Esophagus muscularis mucosa (tissue), 4 donors: ENCODE measurements around the gene THRA. TPM values are rescaled to one million over a fixed set of nuclear protein-coding genes. Genes with fewer than 3 reads are reported as not detected.
A peak's percentile ranks its signal among the peaks of the same experiment; 100 is the strongest.

Experiments used
- DNase-seq: peaks from one replicate; pipeline ENCODE4 v3.0.0-alpha.2; 2017; ENCODE audit errors: extremely low spot score
- H3K27ac ChIP-seq, 4 donors: fragments of 200-600 bp; sonication (generic); replicated peaks in 1 of 4; 1 replicate in 3 of 4; 2 replicates in 1 of 4; pipeline ENCODE4 v1.5.1; 2016 to 2019; ENCODE audit warnings: mild to moderate bottlenecking in 1 of 4
- H3K27me3 ChIP-seq, 4 donors: fragments of 200-600 bp; sonication (generic); one replicate each; pipeline versions ENCODE4 v1.5.1 to v1.6.0; 2016 to 2019
- H3K36me3 ChIP-seq, 4 donors: fragments of 200-600 bp; sonication (generic); one replicate each; pipeline ENCODE4 v1.5.1; 2016 to 2019
- H3K4me1 ChIP-seq, 4 donors: fragments of 200-600 bp; sonication (generic); one replicate each; pipeline ENCODE4 v1.5.1; 2016 to 2019
- H3K4me3 ChIP-seq, 4 donors: fragments of 200-600 bp; sonication (generic); 1 replicate in 2 of 4; 2 replicates in 2 of 4; pipeline ENCODE4 v1.5.1; 2016 to 2019; ENCODE audit warnings: mild to moderate bottlenecking in 4 of 4, moderate library complexity in 1 of 4
- H3K9me3 ChIP-seq, 4 donors: fragments of 200-600 bp; sonication (generic); 1 replicate in 3 of 4; 2 replicates in 1 of 4; pipeline ENCODE4 v1.5.1; 2016 to 2019
- CTCF ChIP-seq, 3 experiments: fragments of 200-600 bp in 2 of 3; fragments of 450-650 bp in 1 of 3; sonication (generic) in 2 of 3; IDR thresholded peaks; one replicate each; pipeline ENCODE4 v1.5.1; 2017 to 2019; ENCODE audit warnings: antibody characterized with exemption in 3 of 3, mild to moderate bottlenecking in 2 of 3, moderate library complexity in 1 of 3
- EP300 ChIP-seq: sonication (generic); formaldehyde crosslinking; IDR thresholded peaks from one replicate; pipeline ENCODE4 v1.6.1; 2017; ENCODE audit warnings: antibody characterized with exemption
- POLR2A ChIP-seq: fragments of 450-650 bp; IDR thresholded peaks from one replicate; pipeline ENCODE4 v1.6.1; 2017; ENCODE audit warnings: antibody characterized with exemption, moderate library complexity, mild to moderate bottlenecking, low read depth
- POLR2AphosphoS5 ChIP-seq, 2 donors: sonication (generic); formaldehyde crosslinking; IDR thresholded peaks; one replicate each; pipeline ENCODE4 v1.6.1; 2017; ENCODE audit warnings: antibody characterized with exemption in 2 of 2
- WGBS: methylation state at CpG from one replicate; pipeline ENCODE4 v1.1.5; 2018; 5-methylcytosine and 5-hydroxymethylcytosine counted together
- intact Hi-C: fragments of 100-400 bp; cut with DNase I; formaldehyde crosslinking; loops from one replicate; pipeline ENCODE4 v1.15.1; 2023
- total RNA-seq, 4 donors: library from RNA; depleted of rRNA; stranded (reverse); fragments of >200 nt; gene quantifications; one replicate each; pipeline versions ENCODE4 v1.1.0 to v1.2.1, GENCODE V29; 2016

THRA gene, protein sequence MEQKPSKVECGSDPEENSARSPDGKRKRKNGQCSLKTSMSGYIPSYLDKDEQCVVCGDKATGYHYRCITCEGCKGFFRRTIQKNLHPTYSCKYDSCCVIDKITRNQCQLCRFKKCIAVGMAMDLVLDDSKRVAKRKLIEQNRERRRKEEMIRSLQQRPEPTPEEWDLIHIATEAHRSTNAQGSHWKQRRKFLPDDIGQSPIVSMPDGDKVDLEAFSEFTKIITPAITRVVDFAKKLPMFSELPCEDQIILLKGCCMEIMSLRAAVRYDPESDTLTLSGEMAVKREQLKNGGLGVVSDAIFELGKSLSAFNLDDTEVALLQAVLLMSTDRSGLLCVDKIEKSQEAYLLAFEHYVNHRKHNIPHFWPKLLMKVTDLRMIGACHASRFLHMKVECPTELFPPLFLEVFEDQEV
- total RNA-seq = 100 to 1,000 TPM in 2 of 4 donors, 10 to 100 TPM in 2; 69.7 to 112 (median 85.2) TPM

DNA sequence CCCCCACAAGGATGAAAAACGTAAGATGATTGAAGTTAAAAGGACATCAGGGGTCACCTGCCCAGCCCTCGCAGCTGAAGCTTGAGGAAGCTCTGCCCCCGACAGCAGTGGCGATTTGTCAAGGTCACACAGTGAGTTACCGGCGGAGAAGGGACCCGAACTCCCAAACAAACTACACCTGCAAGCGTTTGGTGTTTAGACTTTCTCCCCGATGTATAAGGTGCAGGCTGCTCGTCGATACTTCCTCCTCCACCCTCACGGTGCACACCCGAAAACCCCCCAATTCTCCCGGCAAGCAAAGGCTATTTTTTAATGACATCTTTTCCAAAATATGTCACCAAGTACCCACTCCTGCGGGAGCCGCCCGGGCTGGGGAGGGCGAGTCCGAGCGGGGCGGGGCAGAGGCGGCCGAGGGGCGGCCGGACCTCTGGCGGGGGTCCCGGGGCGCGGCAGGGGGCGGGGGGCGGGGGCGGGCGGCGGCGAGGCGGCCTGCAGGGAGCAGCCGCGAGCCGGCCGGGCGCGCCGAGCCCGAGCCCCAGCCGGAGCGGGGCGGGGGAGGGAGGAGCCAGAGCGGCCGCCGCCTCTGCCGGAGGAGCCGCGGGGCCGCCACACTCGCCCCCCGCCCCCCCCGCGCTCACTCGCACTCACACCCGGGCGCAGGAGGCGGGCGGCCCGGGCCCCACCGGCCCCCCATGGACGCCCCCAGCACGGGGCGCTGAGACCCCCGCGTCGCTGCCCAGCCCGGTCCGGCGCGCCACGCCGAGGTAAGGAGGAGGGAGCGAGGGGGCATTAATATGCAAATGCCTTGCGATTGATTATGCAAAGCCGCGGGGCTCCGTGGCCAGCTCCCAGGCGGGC, at the start of gene THRA:
Gene THRA (plus strand): TSS at position 637 of the 858 bp plus-strand sequence. CDS start 11,524 bp downstream, outside the sequence.
- Histone ChIP-seq H3K27me3 (no peaks in the 10 kb centered on the region), H3K4me3 (peak within 1 kb of the TSS; percentile 69 to 100 (median 100)), H3K36me3 (no peaks in the 10 kb centered on the region), H3K9me3 (no peaks in the 10 kb centered on the region), H3K4me1 (peaks cover 53 to 89% (median 73%) of the 10 kb centered on the region in 4 donors), H3K27ac (peak within 1 kb of the TSS; percentile 91 to 99 (median 99))
- 1% methylated on average over 14 of the region's 83 CpGs for whole genome bisulfite sequencing
- peak; percentile 94 for DNase-seq
- intact Hi-C loops = no loop called here
- no peak for TF ChIP-seq POLR2AphosphoS5 (IDR thresholded peaks at IDR 0.05)
- TF ChIP-seq EP300 = no peak
- no peak for TF ChIP-seq POLR2A
- TF ChIP-seq CTCF (IDR thresholded peaks at IDR 0.05) = peak in 2 of 3 experiments; percentile 20 to 29

- intact Hi-C loops = no loop called here
- H3K36me3 ChIP-seq = peaks cover 0 to 7% (median 4%) of the 10 kb centered on the region in 4 donors
- no peak for TF ChIP-seq EP300
- no peak for TF ChIP-seq CTCF (IDR thresholded peaks at IDR 0.05)
- TF ChIP-seq POLR2A = no peak
- no peak for TF ChIP-seq POLR2AphosphoS5 (IDR thresholded peaks at IDR 0.05)
- peaks cover 39 to 58% (median 51%) of the 10 kb centered on the region in 4 donors for H3K4me1 ChIP-seq
- WGBS = 64% methylated on average over 9 of the region's 18 CpGs
- DNase-seq = no peak
- no peaks in the 10 kb centered on the region for H3K27me3 ChIP-seq
- no peaks in the 10 kb centered on the region for H3K9me3 ChIP-seq
- no peak overlapping the region for H3K4me3 ChIP-seq
- H3K27ac ChIP-seq = peak overlapping the region; percentile 28 to 62 (median 39)
These were observed 48.3 kb upstream of the THRA start for GRCh38 chr17:40014375-40014980.

DNA sequence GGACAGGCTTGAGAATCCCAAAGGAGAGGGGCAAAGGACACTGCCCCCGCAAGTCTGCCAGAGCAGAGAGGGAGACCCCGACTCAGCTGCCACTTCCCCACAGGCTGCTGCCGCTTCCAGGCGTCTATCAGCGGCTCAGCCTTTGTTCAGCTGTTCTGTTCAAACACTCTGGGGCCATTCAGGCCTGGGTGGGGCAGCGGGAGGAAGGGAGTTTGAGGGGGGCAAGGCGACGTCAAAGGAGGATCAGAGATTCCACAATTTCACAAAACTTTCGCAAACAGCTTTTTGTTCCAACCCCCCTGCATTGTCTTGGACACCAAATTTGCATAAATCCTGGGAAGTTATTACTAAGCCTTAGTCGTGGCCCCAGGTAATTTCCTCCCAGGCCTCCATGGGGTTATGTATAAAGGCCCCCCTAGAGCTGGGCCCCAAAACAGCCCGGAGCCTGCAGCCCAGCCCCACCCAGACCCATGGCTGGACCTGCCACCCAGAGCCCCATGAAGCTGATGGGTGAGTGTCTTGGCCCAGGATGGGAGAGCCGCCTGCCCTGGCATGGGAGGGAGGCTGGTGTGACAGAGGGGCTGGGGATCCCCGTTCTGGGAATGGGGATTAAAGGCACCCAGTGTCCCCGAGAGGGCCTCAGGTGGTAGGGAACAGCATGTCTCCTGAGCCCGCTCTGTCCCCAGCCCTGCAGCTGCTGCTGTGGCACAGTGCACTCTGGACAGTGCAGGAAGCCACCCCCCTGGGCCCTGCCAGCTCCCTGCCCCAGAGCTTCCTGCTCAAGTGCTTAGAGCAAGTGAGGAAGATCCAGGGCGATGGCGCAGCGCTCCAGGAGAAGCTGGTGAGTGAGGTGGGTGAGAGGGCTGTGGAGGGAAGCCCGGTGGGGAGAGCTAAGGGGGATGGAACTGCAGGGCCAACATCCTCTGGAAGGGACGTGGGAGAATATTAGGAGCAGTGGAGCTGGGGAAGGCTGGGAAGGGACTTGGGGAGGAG, 47.5 kb upstream of the THRA start, which contains the start of gene CSF3:
Gene CSF3 (plus strand): TSS at position 436 of the 993 bp plus-strand sequence. CDS start 35 bp downstream, at position 471.
- intact Hi-C loops = loop anchor here (5.0 kb wide), 2 partner anchors 152 to 177 kb away; no protein-coding TSS in a partner anchor
- DNase-seq = no peak
- TF ChIP-seq POLR2A (no peak), CTCF (IDR thresholded peaks at IDR 0.05) (no peak), POLR2AphosphoS5 (IDR thresholded peaks at IDR 0.05) (no peak), EP300 (no peak)
- Histone ChIP-seq H3K4me1 (peaks cover 41 to 67% (median 56%) of the 10 kb centered on the region in 4 donors), H3K27ac (peak within 1 kb of the TSS; percentile 28 to 77 (median 48)), H3K4me3 (no peak within 1 kb of the TSS), H3K9me3 (no peaks in the 10 kb centered on the region), H3K36me3 (peaks cover 6 to 15% (median 12%) of the 10 kb centered on the region in 4 donors), H3K27me3 (no peaks in the 10 kb centered on the region)
- WGBS = 70% methylated on average over 20 of the region's 20 CpGs
